GM12891 (cell line): ENCODE measurements around the gene VAMP8.

ENCODE experiments used
- POLR2A ChIP-seq: IDR thresholded peaks from 2 replicates; pipeline ENCODE4 v1.6.1; 2011; ENCODE audit warnings: low read depth, low read length, control low read depth
- POLR2AphosphoS5 ChIP-seq: IDR thresholded peaks from 2 replicates; pipeline ENCODE4 v1.6.1; 2011; ENCODE audit warnings: low read depth, low read length, control low read depth

DNA sequence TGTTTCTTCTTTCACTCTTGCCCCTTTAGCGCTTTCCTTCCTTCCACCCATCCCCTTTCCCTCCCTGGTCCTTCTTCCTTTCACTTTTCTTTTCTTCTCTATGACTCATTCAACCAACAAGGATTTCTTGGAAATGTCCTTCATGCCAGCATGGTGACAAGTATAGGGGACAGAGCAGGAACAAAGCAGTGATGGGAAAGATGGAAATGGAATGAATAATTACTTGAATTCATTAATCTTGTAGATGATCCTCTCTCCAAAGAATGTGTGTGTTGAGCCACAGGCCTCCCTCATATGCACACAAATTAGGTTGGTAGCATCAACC is 8.4 kb downstream of the VAMP8 start:
- TF ChIP-seq POLR2AphosphoS5 (no peak), POLR2A (no peak)
